A204.1 (cell line): ENCODE results near the gene DSE.

Experiments
- FAIRE-seq: peaks from 2 replicates; lab custom pipeline; 2012; peaks lifted over from hg19 to GRCh38; lab: Jason Lieb, UNC

Gene DSE

GRCh38 chr6:116387374-116387773 lies 16.6 kb downstream of the DSE start:
- FAIRE-seq = no peak

GRCh38 chr6:116388924-116389323 lies 18.2 kb downstream of the DSE start:
- FAIRE-seq = no peak

- no peak for FAIRE-seq
Measured at GRCh38 chr6:116389357-116389756, 18.6 kb downstream of the DSE start.

- no peak for FAIRE-seq
Measured at GRCh38 chr6:116390581-116390980, 19.8 kb downstream of the DSE start.

GRCh38 chr6:116392132-116393013 lies 21.6 kb downstream of the DSE start:
- FAIRE-seq = no peak

GRCh38 chr6:116393430-116393829 lies 22.7 kb downstream of the DSE start:
- FAIRE-seq = no peak

- no peak for FAIRE-seq
Measured at GRCh38 chr6:116395647-116396046, 24.9 kb downstream of the DSE start.

- FAIRE-seq = no peak
Measured at GRCh38 chr6:116396441-116396840, 25.7 kb downstream of the DSE start.

GRCh38 chr6:116397914-116398313 lies 27.2 kb downstream of the DSE start:
- FAIRE-seq = no peak

- no peak for FAIRE-seq
Measured at GRCh38 chr6:116398316-116399010, 27.7 kb downstream of the DSE start.

- FAIRE-seq = no peak
Measured at GRCh38 chr6:116399287-116399686, 28.5 kb downstream of the DSE start.

GRCh38 chr6:116400328-116400727 lies 29.6 kb downstream of the DSE start:
- FAIRE-seq = no peak

- no peak for FAIRE-seq
Measured at GRCh38 chr6:116402108-116402937, 31.6 kb downstream of the DSE start.

- FAIRE-seq = peak; percentile 51
Measured at GRCh38 chr6:116403205-116403604, 32.5 kb downstream of the DSE start.

- FAIRE-seq = no peak
Measured at GRCh38 chr6:116404696-116405095, 33.9 kb downstream of the DSE start.

- FAIRE-seq = no peak
Measured at GRCh38 chr6:116405138-116405537, 34.4 kb downstream of the DSE start.

GRCh38 chr6:116405652-116406356 lies 35.1 kb downstream of the DSE start:
- no peak for FAIRE-seq

- FAIRE-seq = no peak
Measured at GRCh38 chr6:116406678-116407345, 36.1 kb downstream of the DSE start.

GRCh38 chr6:116408491-116408890 lies 37.7 kb downstream of the DSE start:
- no peak for FAIRE-seq

GRCh38 chr6:116409756-116410155 lies 39.0 kb downstream of the DSE start:
- no peak for FAIRE-seq

- no peak for FAIRE-seq
Measured at GRCh38 chr6:116411284-116411623, 40.5 kb downstream of the DSE start.

- no peak for FAIRE-seq
Measured at GRCh38 chr6:116412270-116412669, 41.5 kb downstream of the DSE start.
